ENCODE measurements around the gene MXD4.

MXD4 gene

DNA sequence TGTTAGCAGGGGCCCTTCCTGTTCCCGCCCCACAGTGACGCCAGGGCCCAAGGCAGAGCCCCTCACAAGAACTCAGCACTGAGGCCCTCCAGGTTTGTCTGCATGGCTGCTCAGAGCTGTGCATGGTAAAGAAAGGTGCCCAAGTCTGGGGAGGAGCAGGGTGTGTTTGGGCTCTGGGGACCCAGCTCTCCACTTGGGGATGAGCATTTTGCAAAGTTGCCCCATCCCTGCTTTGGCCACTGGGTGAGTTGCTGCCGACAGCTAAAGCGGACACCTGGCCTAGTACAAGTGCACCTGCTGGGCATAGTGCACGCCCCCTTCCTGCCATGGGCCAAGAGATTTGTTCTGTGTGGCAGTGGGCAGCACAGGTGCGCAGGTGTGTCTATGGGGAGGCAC is 2.0 kb upstream of the MXD4 start:
- peak; percentile 12 for DNase-seq
- no peaks in the 10 kb centered on the region for H3K9me3 Mint-ChIP-seq
- peak overlapping the region; percentile 71 for H3K4me3 Mint-ChIP-seq
- peaks cover 4% of the 10 kb centered on the region for H3K27me3 Mint-ChIP-seq (ENCODE audit: low read depth, poor library complexity)
- no peaks in the 10 kb centered on the region for H3K36me3 Mint-ChIP-seq (ENCODE audit: low read depth)
- TF ChIP-seq, protein P1, sequence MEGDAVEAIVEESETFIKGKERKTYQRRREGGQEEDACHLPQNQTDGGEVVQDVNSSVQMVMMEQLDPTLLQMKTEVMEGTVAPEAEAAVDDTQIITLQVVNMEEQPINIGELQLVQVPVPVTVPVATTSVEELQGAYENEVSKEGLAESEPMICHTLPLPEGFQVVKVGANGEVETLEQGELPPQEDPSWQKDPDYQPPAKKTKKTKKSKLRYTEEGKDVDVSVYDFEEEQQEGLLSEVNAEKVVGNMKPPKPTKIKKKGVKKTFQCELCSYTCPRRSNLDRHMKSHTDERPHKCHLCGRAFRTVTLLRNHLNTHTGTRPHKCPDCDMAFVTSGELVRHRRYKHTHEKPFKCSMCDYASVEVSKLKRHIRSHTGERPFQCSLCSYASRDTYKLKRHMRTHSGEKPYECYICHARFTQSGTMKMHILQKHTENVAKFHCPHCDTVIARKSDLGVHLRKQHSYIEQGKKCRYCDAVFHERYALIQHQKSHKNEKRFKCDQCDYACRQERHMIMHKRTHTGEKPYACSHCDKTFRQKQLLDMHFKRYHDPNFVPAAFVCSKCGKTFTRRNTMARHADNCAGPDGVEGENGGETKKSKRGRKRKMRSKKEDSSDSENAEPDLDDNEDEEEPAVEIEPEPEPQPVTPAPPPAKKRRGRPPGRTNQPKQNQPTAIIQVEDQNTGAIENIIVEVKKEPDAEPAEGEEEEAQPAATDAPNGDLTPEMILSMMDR (IDR thresholded peaks at IDR 0.05), result no peak
- peaks cover 15% of the 10 kb centered on the region for H3K4me1 Mint-ChIP-seq
- no peak overlapping the region for H3K27ac Mint-ChIP-seq

DNA sequence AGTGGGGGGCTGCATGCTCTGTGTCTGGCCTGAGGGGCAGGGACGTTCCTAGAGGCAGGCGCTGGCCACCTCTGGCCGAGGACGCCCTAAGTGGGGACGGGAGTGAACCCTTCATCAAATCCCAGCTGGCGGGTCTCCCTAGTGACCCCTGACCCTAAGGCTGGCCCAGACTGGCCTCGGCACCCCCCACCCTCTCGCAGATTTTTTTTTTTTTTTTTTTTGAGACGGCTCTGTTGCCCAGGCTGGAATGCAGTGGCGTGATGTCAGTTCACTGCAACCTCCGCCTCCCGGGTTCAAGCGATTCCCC is 988 bp upstream of the MXD4 start:
- Mint-ChIP-seq H3K36me3 (ENCODE audit: low read depth) (no peaks in the 10 kb centered on the region), H3K27me3 (ENCODE audit: low read depth, poor library complexity) (peaks cover 4% of the 10 kb centered on the region), H3K4me1 (peaks cover 12% of the 10 kb centered on the region), H3K4me3 (peak overlapping the region; percentile 71), H3K27ac (no peak overlapping the region), H3K9me3 (no peaks in the 10 kb centered on the region)
- TF ChIP-seq, protein P1 (IDR thresholded peaks at IDR 0.05), result no peak
- DNase-seq, result no peak

DNA sequence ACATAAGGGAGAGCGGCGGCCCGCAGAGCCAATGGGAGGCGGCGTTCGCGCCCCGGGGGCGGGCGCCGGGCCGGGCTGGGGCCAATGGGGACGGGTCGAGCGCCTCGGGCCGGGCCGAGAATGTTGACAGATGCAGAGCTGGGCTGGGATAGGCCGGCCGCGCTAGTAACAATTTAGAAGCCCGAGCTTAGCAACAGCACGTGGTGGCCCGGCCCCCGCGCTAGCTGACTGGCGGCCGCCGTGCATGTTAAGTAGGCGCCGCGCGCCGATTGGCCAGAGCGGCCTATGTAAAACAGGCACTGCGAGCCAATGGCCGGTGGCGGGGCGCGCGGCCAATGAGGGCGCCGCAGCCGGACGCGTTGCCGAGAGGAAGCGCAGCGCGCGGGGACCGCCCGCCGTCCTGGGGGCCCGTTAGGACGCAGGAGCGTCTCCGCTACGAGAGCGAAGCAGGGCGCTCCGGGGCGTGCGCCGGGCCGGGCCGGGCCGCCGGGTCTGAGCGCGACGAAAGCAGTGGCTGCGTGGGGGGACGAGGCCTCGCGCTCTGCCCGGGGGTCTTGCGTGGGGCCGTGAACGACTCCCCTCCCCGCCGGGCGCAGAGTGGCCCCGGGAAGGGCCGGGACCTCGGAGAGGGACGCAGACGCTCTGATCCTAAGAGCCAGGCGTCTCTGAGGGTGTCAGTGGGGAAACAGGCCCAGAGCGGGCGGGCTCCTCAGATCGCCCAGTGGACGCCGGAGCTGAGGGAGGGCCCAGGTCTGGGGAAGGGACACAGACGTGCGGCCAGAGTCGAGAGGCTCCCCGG is 435 bp upstream of the MXD4 start:
- Mint-ChIP-seq H3K4me3 (peak overlapping the region; percentile 79), H3K27ac (no peak overlapping the region), H3K27me3 (ENCODE audit: low read depth, poor library complexity) (peaks cover 4% of the 10 kb centered on the region), H3K4me1 (peaks cover 15% of the 10 kb centered on the region), H3K36me3 (ENCODE audit: low read depth) (no peaks in the 10 kb centered on the region), H3K9me3 (no peaks in the 10 kb centered on the region)
- DNase-seq, result peak; percentile 97
- TF ChIP-seq, protein P1 (IDR thresholded peaks at IDR 0.05), result no peak

- peaks cover 19% of the 10 kb centered on the region for H3K4me1 Mint-ChIP-seq
- H3K9me3 Mint-ChIP-seq, result no peaks in the 10 kb centered on the region
- TF ChIP-seq, protein P1 (IDR thresholded peaks at IDR 0.05), result no peak
- peaks cover 4% of the 10 kb centered on the region for H3K27me3 Mint-ChIP-seq (ENCODE audit: low read depth, poor library complexity)
- peak; percentile 71 for DNase-seq
- no peak overlapping the region for H3K27ac Mint-ChIP-seq
- H3K36me3 Mint-ChIP-seq (ENCODE audit: low read depth), result no peaks in the 10 kb centered on the region
- peak overlapping the region; percentile 74 for H3K4me3 Mint-ChIP-seq
Measured at GRCh38 chr4:2261110-2261852, 628 bp downstream of the MXD4 start.

- peaks cover 3% of the 10 kb centered on the region for H3K27me3 Mint-ChIP-seq (ENCODE audit: low read depth, poor library complexity)
- no peak overlapping the region for H3K27ac Mint-ChIP-seq
- no peak for DNase-seq
- H3K9me3 Mint-ChIP-seq, result no peaks in the 10 kb centered on the region
- H3K36me3 Mint-ChIP-seq (ENCODE audit: low read depth), result no peaks in the 10 kb centered on the region
- peak overlapping the region; percentile 74 for H3K4me3 Mint-ChIP-seq
- H3K4me1 Mint-ChIP-seq, result peaks cover 16% of the 10 kb centered on the region
- TF ChIP-seq, protein P1 (IDR thresholded peaks at IDR 0.05), result no peak
Measured at GRCh38 chr4:2260344-2261109, 1.4 kb downstream of the MXD4 start.

All from nephron progenitor cell (in vitro differentiated cells).